IMR-90 (cell line): ENCODE data around the gene COMMD1. TPM values are rescaled to one million over a fixed set of nuclear protein-coding genes. Genes with fewer than 3 reads are reported as not detected.

Source experiments
- ATAC-seq: fragments of 200-7000 bp; cut with Tn5 transposase; 2 replicates; pipeline ENCODE4 v1.9.1; 2020; ENCODE audit warnings: low read depth, mild to moderate bottlenecking, moderate library complexity
- BruUV-seq: library from RNA; stranded (reverse); fragments of 400-500 nt; replicated peaks from 2 replicates; lab custom pipeline; 2021; lab: Mats Ljungman, UMichigan
- CTCF ChIA-PET: fragments of 300-600 bp; formaldehyde crosslinking; extraction: SDS; loops from one replicate; lab custom pipeline; 2021; ENCODE audit warnings: antibody characterized with exemption; lab: Yijun Ruan, JAX
- POLR2A ChIA-PET: fragments of 300-600 bp; sonication (Branson Sonifier 250); formaldehyde crosslinking; loops from one replicate; lab custom pipeline; 2022; ENCODE audit warnings: antibody characterized with exemption; ENCODE audit not compliant: unreplicated experiment; lab: Charles Lee
- DNase-seq: peaks from one replicate; pipeline ENCODE4 v3.0.0; 2013
- H2AFZ ChIP-seq: replicated peaks from 2 replicates; pipeline ENCODE3; 2013; ENCODE audit warnings: low read length, mild to moderate bottlenecking; ENCODE audit not compliant: poor library complexity
- H2AK5ac ChIP-seq: 2 replicates; pipeline ENCODE4 v1.6.1; 2013; ENCODE audit warnings: low read depth, low read length, inconsistent platforms
- H2AK9ac ChIP-seq: replicated peaks from 2 replicates; pipeline ENCODE3; 2013; ENCODE audit warnings: mild to moderate bottlenecking, low read depth, low read length, moderate library complexity; ENCODE audit not compliant: poor library complexity
- H2BK120ac ChIP-seq: 2 replicates; pipeline ENCODE4 v1.6.1; 2013; ENCODE audit warnings: low read depth, low read length, inconsistent platforms
- H2BK15ac ChIP-seq: 3 replicates; pipeline ENCODE4 v1.6.1; 2013; ENCODE audit warnings: low read depth, low read length, inconsistent platforms
- H2BK20ac ChIP-seq: 2 replicates; pipeline ENCODE4 v1.6.1; 2013; ENCODE audit warnings: low read depth, mild to moderate bottlenecking, inconsistent platforms, low read length, moderate library complexity
- H2BK5ac ChIP-seq: 2 replicates; pipeline ENCODE4 v1.6.1; 2013; ENCODE audit warnings: mild to moderate bottlenecking, low read depth, low read length, inconsistent platforms; ENCODE audit not compliant: poor library complexity, severe bottlenecking
- H3K14ac ChIP-seq: replicated peaks from 2 replicates; pipeline ENCODE4 v1.6.1; 2013; ENCODE audit warnings: low read depth, low read length, inconsistent platforms
- H3K18ac ChIP-seq: 2 replicates; pipeline ENCODE4 v1.6.1; 2013; ENCODE audit warnings: low read depth, low read length, control low read depth
- H3K23ac ChIP-seq: 2 replicates; pipeline ENCODE4 v1.6.1; 2013; ENCODE audit warnings: low read depth, low read length, inconsistent platforms
- H3K27ac ChIP-seq: 2 replicates; pipeline ENCODE4 v1.5.1; 2013; ENCODE audit warnings: mild to moderate bottlenecking, control low read depth, low read length; ENCODE audit not compliant: insufficient read depth
- H3K27me3 ChIP-seq: 2 replicates; pipeline ENCODE4 v1.6.1; 2013; ENCODE audit warnings: low read length; ENCODE audit not compliant: control insufficient read depth, insufficient read depth
- H3K36me3 ChIP-seq: 2 replicates; pipeline ENCODE4 v1.6.1; 2013; ENCODE audit warnings: low read length, mixed read lengths; ENCODE audit not compliant: control insufficient read depth, insufficient read depth
- H3K4ac ChIP-seq: 2 replicates; pipeline ENCODE4 v1.6.1; 2013; ENCODE audit warnings: low read depth, low read length, inconsistent platforms
- H3K4me1 ChIP-seq: 2 replicates; pipeline ENCODE4 v1.6.1; 2013; ENCODE audit warnings: low read length, mixed read lengths; ENCODE audit not compliant: control insufficient read depth, insufficient read depth
- H3K4me2 ChIP-seq: 2 replicates; pipeline ENCODE4 v1.6.1; 2013; ENCODE audit warnings: low read depth, mild to moderate bottlenecking, control low read depth, low read length, moderate library complexity
- H3K4me3 ChIP-seq: 2 replicates; pipeline ENCODE4 v1.5.1; 2013; ENCODE audit warnings: low read depth, mild to moderate bottlenecking, control low read depth, low read length, moderate library complexity; ENCODE audit not compliant: insufficient read depth
- H3K56ac ChIP-seq: 2 replicates; pipeline ENCODE4 v1.6.1; 2013; ENCODE audit warnings: low read length, inconsistent platforms; ENCODE audit not compliant: insufficient read depth; ENCODE audit errors: extremely low read depth
- H3K79me1 ChIP-seq, 2 experiments: 2 replicates each; pipeline ENCODE4 v1.6.1; 2013; ENCODE audit warnings: low read length in 2 of 2, inconsistent platforms in 1 of 2, low read depth in 1 of 2
- H3K9ac ChIP-seq: 2 replicates; pipeline ENCODE4 v1.6.1; 2013; ENCODE audit warnings: low read depth, low read length, control low read depth
- H3K9me1 ChIP-seq: 2 replicates; pipeline ENCODE4 v1.6.1; 2013; ENCODE audit warnings: low read length, inconsistent platforms; ENCODE audit not compliant: insufficient read depth
- H3K9me3 ChIP-seq: 2 replicates; pipeline ENCODE4 v1.6.1; 2013; ENCODE audit warnings: low read length; ENCODE audit not compliant: control insufficient read depth, insufficient read depth
- H4K20me1 ChIP-seq: 2 replicates; pipeline ENCODE4 v1.6.1; 2013; ENCODE audit warnings: low read length, inconsistent platforms; ENCODE audit not compliant: insufficient read depth
- H4K5ac ChIP-seq: 2 replicates; pipeline ENCODE4 v1.6.1; 2013; ENCODE audit warnings: mild to moderate bottlenecking, low read depth, low read length, control low read depth
- H4K8ac ChIP-seq, 2 experiments: 2 replicates each; pipeline ENCODE4 v1.6.1; 2013; ENCODE audit warnings: low read depth in 2 of 2, low read length in 2 of 2, control low read depth in 1 of 2, inconsistent platforms in 1 of 2
- H4K91ac ChIP-seq: 2 replicates; pipeline ENCODE4 v1.6.1; 2013; ENCODE audit warnings: low read depth, low read length, inconsistent platforms; ENCODE audit not compliant: insufficient read depth
- BHLHE40 ChIP-seq: fragments of 150-350 bp; IDR thresholded peaks from 2 replicates; pipeline ENCODE4 v1.6.1; 2016; ENCODE audit warnings: mild to moderate bottlenecking, low read depth, low read length
- CEBPB ChIP-seq: IDR thresholded peaks from 2 replicates; pipeline ENCODE4 v1.6.1; 2012; ENCODE audit warnings: low read depth, low read length, improper control_type of control experiment
- CHD1 ChIP-seq: IDR thresholded peaks from 2 replicates; pipeline ENCODE4 v1.6.1; 2012; ENCODE audit warnings: low read depth, low read length, improper control_type of control experiment
- CTCF ChIP-seq: conservative IDR thresholded peaks from 2 replicates; pipeline ENCODE4 v1.5.1; 2012; ENCODE audit warnings: mild to moderate bottlenecking, low read depth, low read length, improper control_type of control experiment
- ELK1 ChIP-seq: fragments of 150-350 bp; IDR thresholded peaks from 2 replicates; pipeline ENCODE4 v1.6.1; 2016; ENCODE audit warnings: low read depth, mild to moderate bottlenecking, low read length, moderate library complexity, borderline replicate concordance
- FOS ChIP-seq: fragments of 150-350 bp; IDR thresholded peaks from 2 replicates; pipeline ENCODE4 v1.6.1; 2016; ENCODE audit warnings: low read depth, low read length
- MAFK ChIP-seq: IDR thresholded peaks from 2 replicates; pipeline ENCODE4 v1.6.1; 2012; ENCODE audit warnings: low read depth, low read length, improper control_type of control experiment
- MAZ ChIP-seq: IDR thresholded peaks from 2 replicates; pipeline ENCODE4 v1.6.1; 2012; ENCODE audit warnings: low read depth, mild to moderate bottlenecking, low read length, improper control_type of control experiment, moderate library complexity, borderline replicate concordance
- MXI1 ChIP-seq: IDR thresholded peaks from 2 replicates; pipeline ENCODE4 v1.6.1; 2012; ENCODE audit warnings: low read depth, mild to moderate bottlenecking, low read length, moderate library complexity, borderline replicate concordance
- NFE2L2 ChIP-seq: fragments of 150-350 bp; IDR thresholded peaks from 2 replicates; pipeline ENCODE4 v1.6.1; 2016; ENCODE audit warnings: low read depth, mild to moderate bottlenecking, low read length
- POLR2A ChIP-seq: IDR thresholded peaks from 2 replicates; pipeline ENCODE4 v1.6.1; 2012; ENCODE audit warnings: mild to moderate bottlenecking, low read depth, low read length
- RAD21 ChIP-seq: IDR thresholded peaks from 2 replicates; pipeline ENCODE4 v1.6.1; 2012; ENCODE audit warnings: low read length, improper control_type of control experiment
- RCOR1 ChIP-seq: IDR thresholded peaks from 2 replicates; pipeline ENCODE4 v1.6.1; 2012; ENCODE audit warnings: mild to moderate bottlenecking, low read length, improper control_type of control experiment; ENCODE audit not compliant: insufficient replicate concordance
- RFX5 ChIP-seq: IDR thresholded peaks from 2 replicates; pipeline ENCODE4 v1.8.0; 2012; ENCODE audit warnings: low read depth, mild to moderate bottlenecking, low read length, moderate library complexity
- SMC3 ChIP-seq: fragments of 150-350 bp; IDR thresholded peaks from 2 replicates; pipeline ENCODE4 v1.6.1; 2016; ENCODE audit warnings: low read depth, mild to moderate bottlenecking, antibody characterized with exemption, low read length, moderate library complexity
- USF2 ChIP-seq: fragments of 150-350 bp; IDR thresholded peaks from 2 replicates; pipeline ENCODE4 v1.6.1; 2017; ENCODE audit warnings: mild to moderate bottlenecking, antibody characterized with exemption, low read length, low read depth
- dilution Hi-C: fragments of 300-500 bp; cut with HindIII; formaldehyde crosslinking; loops from one replicate; pipeline ENCODE4 v1.14.3; 2018; ENCODE audit warnings: low sequenced_read_pairs; ENCODE audit not compliant: unreplicated experiment
- in situ Hi-C: fragments of 300-500 bp; cut with MboI; formaldehyde crosslinking; loops from 3 replicates; pipeline ENCODE4 v1.14.3; 2019; ENCODE audit warnings: low sequenced_read_pairs, inconsistent platforms, mixed read lengths
- intact Hi-C: fragments of 100-400 bp; cut with micrococcal nuclease; formaldehyde crosslinking; loops from 2 replicates; pipeline ENCODE4 v1.10.0; 2022
- polyA plus RNA-seq, 3 experiments: library from polyadenylated mRNA; depleted of rRNA; stranded (reverse); fragments of >200 nt; gene quantifications; 2 replicates each; pipeline ENCODE4 v1.2.3, GENCODE V29; 2012; ENCODE audit warnings: low replicate concordance in 1 of 3
- total RNA-seq: library from RNA; depleted of rRNA; stranded (reverse); fragments of >200 nt; gene quantifications from 2 replicates; pipeline ENCODE4 v1.2.3, GENCODE V29; 2012

Gene COMMD1
- total and polyA plus RNA-seq, 2 of the 4 experiments (the other 2 are of a cell fraction): 42.8 to 60.4 TPM

- H4K8ac ChIP-seq: no peak overlapping the region
- H3K4ac ChIP-seq: no peak overlapping the region
- dilution Hi-C loops: no loop called here
- no peak overlapping the region for H3K27ac ChIP-seq
- no peak overlapping the region for H3K18ac ChIP-seq
- H2AK5ac ChIP-seq: no peak overlapping the region
- no peak overlapping the region for H3K4me3 ChIP-seq
- no peak overlapping the region for H2BK20ac ChIP-seq
- POLR2A ChIA-PET: no interaction called here
- H3K9ac ChIP-seq: no peak overlapping the region
- no peaks in the 10 kb centered on the region; a peak in 1 of 4 replicates for H3K79me1 ChIP-seq
- intact Hi-C loops: no loop called here
- H2AFZ ChIP-seq: no peak overlapping the region
- H3K56ac ChIP-seq: no peak overlapping the region
- no peaks in the 10 kb centered on the region for H3K9me3 ChIP-seq
- ATAC-seq: no peak
- H3K23ac ChIP-seq: no peak overlapping the region
- TF ChIP-seq ELK1 (no peak), CEBPB (no peak), RFX5 (no peak), NFE2L2 (no peak), FOS (no peak), CTCF (no peak), MAFK (no peak), MAZ (no peak), RCOR1 (no peak), SMC3 (no peak), MXI1 (no peak), RAD21 (no peak), USF2 (no peak), BHLHE40 (no peak), CHD1 (no peak), POLR2A (no peak)
- no peaks in the 10 kb centered on the region for H3K27me3 ChIP-seq
- DNase-seq: no peak
- peaks cover 1% of the 10 kb centered on the region; the same call in 1 of the 2 replicates for H3K4me1 ChIP-seq
- BruUV-seq: no TSS peak
- no peaks in the 10 kb centered on the region for H3K36me3 ChIP-seq
- H4K91ac ChIP-seq: no peak overlapping the region
- no peak overlapping the region for H4K5ac ChIP-seq
- no peak overlapping the region for H2AK9ac ChIP-seq
- no peak overlapping the region for H2BK15ac ChIP-seq
- H2BK120ac ChIP-seq: no peak overlapping the region
- no peak overlapping the region for H2BK5ac ChIP-seq
- in situ Hi-C loops: no loop called here
- H3K9me1 ChIP-seq: no peaks in the 10 kb centered on the region
- no peak overlapping the region for H3K4me2 ChIP-seq
- CTCF ChIA-PET: interaction anchor here (0.7 kb wide), 1 partner anchor 13 kb away, joined by 3 read pairs; no protein-coding TSS in a partner anchor
- 0 out of 2 replicates have a peak, but pooled peaks cover 3% of the 10 kb centered on the region for H4K20me1 ChIP-seq
- H3K14ac ChIP-seq: no peak overlapping the region
These were observed 108.2 kb downstream of the COMMD1 start for GRCh38 chr2:62013641-62014040.
